ENCODE data around the gene VEZF1. TPM values are rescaled to one million over a fixed set of nuclear protein-coding genes. Genes with fewer than 3 reads are reported as not detected.

VEZF1 gene
- total and polyA plus RNA-seq, 2 donors (not counting 3 experiments of a cell fraction or from before 2014, with no cell fraction given), result 27.8 to 59.0 TPM

GRCh38 chr17:57997085-57997809, 9.2 kb upstream of the VEZF1 start:
- Histone ChIP-seq H3K27me3 (ENCODE audit: control insufficient read depth in 2 of 2, insufficient read depth in 2 of 2, low read length in 2 of 2) (no peaks in the 10 kb centered on the region), H3K9me3 (replicated peaks; ENCODE audit: control insufficient read depth, insufficient read depth, low read length) (no peaks in the 10 kb centered on the region), H4K20me1 (replicated peaks; ENCODE audit: control insufficient read depth, extremely low read depth, insufficient read depth, low read length) (peaks cover 3% of the 10 kb centered on the region), H3K9me1 (replicated peaks; ENCODE audit: control insufficient read depth, extremely low read depth, insufficient read depth, low read length) (no peaks in the 10 kb centered on the region), H2AFZ (ENCODE audit: low read depth, low read length) (no peak overlapping the region), H3K36me3 (ENCODE audit: control insufficient read depth in 2 of 2, extremely low read depth in 1 of 2, insufficient read depth in 2 of 2, low read length in 2 of 2) (peaks cover 4 to 20% of the 10 kb centered on the region in 2 experiments), H3K27ac (ENCODE audit: insufficient read depth, low read depth, low read length) (no peak overlapping the region), H3K79me2 (ENCODE audit: control insufficient read depth, insufficient read depth, low read length) (peaks cover 11% of the 10 kb centered on the region), H3K4me3 (replicated peaks in 1 of 3; ENCODE audit: insufficient read depth in 1 of 3, low read depth in 1 of 3, low read length in 3 of 3) (no peak overlapping the region), H3K4me2 (ENCODE audit: insufficient read depth, low read length) (no peak overlapping the region), H3K9ac (replicated peaks; ENCODE audit: extremely low read depth, insufficient read depth, low read length) (no peak overlapping the region), H3K4me1 (ENCODE audit: control insufficient read depth, extremely low read depth, insufficient read depth, low read length) (peaks cover 19% of the 10 kb centered on the region)
- intact Hi-C loops (cut with micrococcal nuclease), result loop anchor here (5.0 kb wide), 2 partner anchors 400 to 740 kb away; partner anchors contain the start of gene MSI2
- CTCF ChIA-PET, result interaction anchor here (1.3 to 15.8 kb wide), 8 partner anchors 9 to 399 kb away, joined by 3 to 584 read pairs (median 6); partner anchors contain the start of genes MRPS23 and SRSF1
- POLR2A ChIA-PET, result no interaction called here
- no peak for DNase-seq (ENCODE audit: low read depth, low spot score)
- BruUV-seq (replicated peaks), result no TSS peak
- TF ChIP-seq FOS (IDR thresholded peaks at IDR 0.05; ENCODE audit: borderline replicate concordance, insufficient read depth, low read length) (no peak), EZH2 (IDR thresholded peaks at IDR 0.05; ENCODE audit: borderline replicate concordance, low read depth, low read length, severe bottlenecking) (no peak), POLR2A (IDR thresholded peaks at IDR 0.05; ENCODE audit: low read depth, low read length) (no peak), GATA2 (IDR thresholded peaks at IDR 0.05; ENCODE audit: insufficient read depth, insufficient read length, low read depth, low read length) (no peak), MAX (IDR thresholded peaks at IDR 0.05; ENCODE audit: insufficient read depth, insufficient read length) (no peak), MYC (IDR thresholded peaks at IDR 0.05; ENCODE audit: low read depth, low read length) (no peak), POLR2AphosphoS5 (IDR thresholded peaks at IDR 0.05; ENCODE audit: insufficient read depth, low read depth, low read length) (no peak), JUN (IDR thresholded peaks at IDR 0.05; ENCODE audit: borderline replicate concordance, insufficient read depth, insufficient read length, low read depth) (no peak), CTCF (IDR thresholded peaks at IDR 0.05; ENCODE audit: extremely low read depth in 1 of 2, insufficient read depth in 1 of 2, low read depth in 1 of 2, low read length in 2 of 2) (no peak)
- no peak for FAIRE-seq
- dilution Hi-C loops (cut with MboI; ENCODE audit: extremely low pct_ligation_motif_present, low sequenced_read_pairs), result loop anchor here (25.0 kb wide), 1 partner anchor 135 kb away; the partner anchor contains the start of gene MRPS23

Data from endothelial cell of umbilical vein (primary cell).